Activated effector memory CD4-positive, alpha-beta T cell treated with Interleukin-2 at 50 U/mL for 16 hours (primary cell): ENCODE measurements around the gene WDR19.
"Not testable (repeated sequence)": the region's sequence is repeated elsewhere in the genome, so short reads cannot be mapped to it uniquely, and the experiment has no call there.

Experiments used
- DNase-seq: peaks from one replicate; pipeline ENCODE4 v3.0.0-alpha.2; 2020

Gene WDR19

DNA sequence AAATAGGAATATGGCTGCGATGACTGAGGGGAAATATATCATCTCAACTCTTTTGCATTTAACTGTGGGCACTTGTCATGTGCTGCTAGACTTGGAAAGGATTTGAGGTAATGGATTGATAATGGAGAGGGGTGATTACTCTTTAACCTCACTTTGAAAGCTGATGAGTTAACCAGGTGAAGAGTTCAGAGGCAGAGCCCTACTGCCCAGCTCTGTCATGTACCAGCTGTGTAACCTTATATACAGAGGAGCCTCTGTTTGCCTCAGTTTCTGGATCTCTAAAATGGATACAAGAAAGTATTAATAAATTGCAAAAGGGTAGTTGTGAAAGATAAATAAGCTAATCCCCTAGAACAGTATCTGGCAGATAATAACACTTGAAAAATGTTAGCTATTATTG, 51.5 kb downstream of the WDR19 start:
- no peak for DNase-seq

GRCh38 chr4:39235021-39235420, 52.7 kb downstream of the WDR19 start:
- DNase-seq, result no peak

GRCh38 chr4:39235696-39236095, 53.4 kb downstream of the WDR19 start:
- DNase-seq, result no peak

- DNase-seq, result no peak
These were observed 54.9 kb downstream of the WDR19 start for GRCh38 chr4:39237179-39237578.

GRCh38 chr4:39243462-39243861, 61.1 kb downstream of the WDR19 start:
- no peak for DNase-seq

DNA sequence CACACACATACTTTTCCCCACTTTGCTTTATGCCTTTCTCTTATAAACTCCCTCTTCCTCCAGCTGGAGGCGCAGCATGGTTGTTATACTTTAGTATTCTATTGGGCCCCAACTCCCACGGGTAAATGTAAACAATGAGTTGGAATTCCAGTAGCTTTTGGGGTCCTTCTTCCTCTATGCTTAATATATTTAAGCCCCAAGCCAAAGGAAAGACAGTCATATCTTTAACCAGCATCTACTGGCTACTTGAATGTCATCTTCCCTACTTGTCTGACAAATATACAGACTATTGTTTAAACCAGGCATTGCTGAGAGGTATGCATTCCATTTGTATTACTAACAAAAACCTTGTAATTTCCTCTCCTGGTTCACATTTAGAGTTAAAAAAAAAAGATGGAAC, 72.9 kb downstream of the WDR19 start:
- no peak for DNase-seq

DNA sequence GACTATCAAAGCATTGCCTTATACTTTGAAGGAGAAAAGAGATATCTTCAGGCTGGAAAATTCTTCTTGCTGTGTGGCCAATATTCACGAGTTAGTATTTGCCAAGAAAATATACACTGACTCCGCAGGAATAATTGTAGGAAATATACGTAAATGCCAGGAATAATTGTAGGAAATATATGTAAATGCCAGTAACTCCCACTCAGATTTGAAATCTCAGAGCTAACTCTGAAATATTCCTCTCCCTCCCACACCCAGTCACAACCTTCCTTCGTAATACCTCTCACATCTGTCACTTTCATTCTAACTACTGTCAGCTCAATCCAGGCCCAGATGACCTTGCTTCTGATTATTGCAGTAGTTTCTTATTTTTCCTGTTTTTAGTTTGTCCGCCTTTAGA, 73.5 kb downstream of the WDR19 start:
- no peak for DNase-seq

DNA sequence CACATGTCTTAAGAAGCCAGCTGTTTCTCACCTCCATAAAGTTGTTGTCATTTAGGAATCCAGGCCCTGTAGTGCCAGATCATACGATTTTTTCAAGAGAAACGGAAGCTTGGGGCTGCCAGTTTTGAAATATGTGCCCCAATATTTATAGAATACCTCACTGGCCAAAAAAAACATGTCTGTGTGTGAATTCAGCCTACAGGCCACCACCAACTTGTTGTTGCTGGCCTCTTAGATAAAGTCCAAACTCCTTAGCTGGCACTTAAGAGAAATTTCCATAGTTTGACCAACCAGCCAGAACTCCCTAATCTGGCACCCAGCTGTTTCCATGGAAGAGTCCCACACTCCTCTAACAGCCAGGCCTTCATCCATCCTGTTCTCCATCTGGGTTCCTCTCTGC, 74.1 kb downstream of the WDR19 start:
- no peak for DNase-seq

GRCh38 chr4:39259571-39260330, 77.4 kb downstream of the WDR19 start:
- no peak for DNase-seq

DNA sequence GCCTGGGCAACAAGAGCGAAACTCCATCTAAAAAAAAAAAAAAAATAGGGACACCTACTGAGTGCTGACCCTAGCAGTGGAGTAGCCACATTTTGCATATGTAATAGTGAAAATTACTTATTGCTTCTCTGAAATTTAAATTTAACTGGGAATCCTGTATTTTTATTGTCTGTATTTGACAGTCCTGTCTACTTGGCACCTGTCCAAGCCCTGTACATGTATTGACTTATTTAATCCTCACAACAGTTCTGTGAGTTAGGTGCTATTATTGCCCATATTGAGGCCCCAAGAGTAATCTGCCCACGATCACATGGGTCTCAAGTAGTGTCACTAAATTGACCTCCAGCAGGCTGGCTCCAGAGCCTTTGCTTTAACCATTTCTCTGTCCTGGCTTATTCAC, 81.6 kb downstream of the WDR19 start:
- DNase-seq, result no peak

DNA sequence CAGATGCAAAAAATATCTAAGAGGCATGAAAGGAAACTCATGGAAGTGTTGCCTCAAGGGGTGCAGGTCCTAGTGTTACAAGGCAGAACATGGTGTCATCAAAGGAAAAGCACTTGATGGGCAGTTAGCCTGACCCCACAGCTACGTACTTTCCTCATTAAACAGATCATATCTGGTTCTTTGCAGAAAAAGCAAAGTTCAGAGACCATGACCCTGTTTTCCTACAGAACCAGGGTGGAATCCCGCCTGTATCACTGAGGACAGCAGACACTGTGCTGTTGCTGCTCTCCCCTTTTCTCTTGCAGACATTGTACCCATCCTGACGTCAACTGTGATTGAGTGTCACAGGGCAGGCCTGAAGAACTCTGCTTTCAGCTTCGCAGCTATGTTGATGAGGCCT, 92.2 kb downstream of the WDR19 start:
- DNase-seq, result no peak

DNA sequence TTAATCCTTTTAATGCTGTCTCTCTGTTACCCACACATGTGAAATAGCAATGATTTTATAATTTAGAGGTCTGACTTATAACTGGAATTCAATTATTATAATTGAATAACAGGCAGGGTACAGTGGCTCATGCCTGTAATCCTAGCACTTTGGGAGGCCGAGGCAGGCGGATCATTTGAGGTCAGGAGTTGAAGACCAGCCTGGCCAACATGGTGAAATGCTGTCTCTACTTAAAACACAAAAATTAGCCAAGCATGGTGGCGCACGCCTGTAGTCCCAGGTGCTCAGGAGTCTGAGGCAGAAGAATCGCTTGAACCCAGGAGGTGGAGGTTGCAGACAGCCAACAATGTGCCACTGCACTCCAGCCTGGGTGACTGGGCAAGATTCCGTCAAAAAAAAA, 95.3 kb downstream of the WDR19 start:
- not testable (repeated sequence) for DNase-seq

- DNase-seq, result no peak
These were observed 96.1 kb downstream of the WDR19 start for GRCh38 chr4:39278476-39278875.

DNA sequence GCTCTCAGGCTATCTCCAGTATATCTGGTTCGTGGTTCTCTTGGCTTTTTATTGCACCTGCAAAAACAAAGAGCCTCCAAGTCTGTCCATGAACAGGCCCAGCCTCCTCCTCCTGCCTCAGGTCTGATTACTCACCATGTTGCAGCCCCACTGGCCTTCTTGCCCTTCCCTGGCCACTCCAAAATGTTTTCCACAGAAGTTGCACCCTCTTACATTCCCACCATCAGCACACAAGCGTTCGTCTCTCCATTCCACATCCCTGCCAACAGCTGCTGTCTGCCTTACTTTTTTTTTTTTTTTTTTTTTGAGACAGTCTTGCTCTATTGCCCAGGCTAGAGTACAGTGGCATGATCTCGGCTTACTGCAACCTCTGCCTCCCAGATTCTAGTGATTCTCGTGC, 97.1 kb downstream of the WDR19 start:
- DNase-seq, result no peak

DNA sequence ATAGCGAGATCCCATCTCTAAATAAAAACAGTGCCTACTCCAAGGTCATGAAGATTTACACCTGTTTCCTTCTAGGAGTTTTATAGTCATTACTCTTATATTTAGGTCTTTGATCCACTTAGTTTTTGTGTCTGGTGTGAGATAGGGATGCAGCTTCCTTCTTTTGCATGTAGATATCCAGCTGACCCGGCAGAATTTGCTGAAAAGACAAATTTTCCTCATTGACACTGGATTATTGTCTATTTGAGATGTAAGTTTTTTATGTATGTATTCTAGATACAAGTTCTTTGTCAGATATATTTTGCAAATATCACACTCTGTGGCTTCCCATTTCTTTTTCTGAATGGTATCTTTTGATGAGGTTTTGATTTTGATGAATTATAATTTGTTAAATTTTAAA, 98.4 kb downstream of the WDR19 start:
- no peak for DNase-seq

GRCh38 chr4:39285111-39285795, 102.9 kb downstream of the WDR19 start:
- no peak for DNase-seq

DNA sequence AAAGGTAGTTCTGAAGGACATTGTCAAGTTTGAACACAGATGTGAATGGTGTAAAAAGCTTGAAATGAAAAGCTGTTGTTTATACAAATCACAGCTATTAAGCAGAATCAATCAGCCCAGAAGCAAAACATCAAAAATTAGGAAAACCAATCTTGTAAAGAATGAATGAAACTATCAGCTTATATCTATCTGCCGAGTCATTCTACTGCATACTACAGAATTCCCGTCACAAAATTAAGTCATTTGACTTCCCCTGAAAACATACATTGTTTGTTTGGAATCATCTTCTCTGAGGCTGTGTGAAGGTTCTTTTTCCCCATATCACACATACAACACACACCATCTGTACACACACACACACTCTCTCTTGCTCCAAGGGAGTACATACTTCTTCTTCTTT, 103.5 kb downstream of the WDR19 start:
- no peak for DNase-seq

- no peak for DNase-seq
These were observed 103.9 kb downstream of the WDR19 start for GRCh38 chr4:39286263-39286662.

- no peak for DNase-seq
These were observed 104.9 kb downstream of the WDR19 start for GRCh38 chr4:39287223-39287622.

GRCh38 chr4:39291686-39292085, 109.4 kb downstream of the WDR19 start:
- no peak for DNase-seq

GRCh38 chr4:39292433-39292832, 110.1 kb downstream of the WDR19 start:
- not testable (repeated sequence) for DNase-seq

DNA sequence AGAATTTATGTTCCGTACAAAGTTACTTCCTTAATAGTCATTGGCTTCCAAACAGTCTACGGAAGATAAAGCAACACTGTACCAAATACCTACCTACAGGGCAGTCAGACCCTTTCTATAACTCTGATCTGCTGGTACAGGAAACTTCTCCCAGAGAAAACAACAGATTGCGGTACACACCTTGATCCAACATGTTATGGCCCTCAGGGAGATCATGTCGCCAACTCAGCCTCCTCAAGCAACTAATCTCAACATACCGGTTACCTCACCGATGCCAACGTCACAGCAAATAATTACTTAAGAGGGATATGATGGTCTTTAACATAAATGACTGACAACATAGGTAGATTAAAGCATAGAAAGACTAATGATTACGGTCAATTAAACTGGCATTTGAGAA, 113.5 kb downstream of the WDR19 start:
- no peak for DNase-seq

DNA sequence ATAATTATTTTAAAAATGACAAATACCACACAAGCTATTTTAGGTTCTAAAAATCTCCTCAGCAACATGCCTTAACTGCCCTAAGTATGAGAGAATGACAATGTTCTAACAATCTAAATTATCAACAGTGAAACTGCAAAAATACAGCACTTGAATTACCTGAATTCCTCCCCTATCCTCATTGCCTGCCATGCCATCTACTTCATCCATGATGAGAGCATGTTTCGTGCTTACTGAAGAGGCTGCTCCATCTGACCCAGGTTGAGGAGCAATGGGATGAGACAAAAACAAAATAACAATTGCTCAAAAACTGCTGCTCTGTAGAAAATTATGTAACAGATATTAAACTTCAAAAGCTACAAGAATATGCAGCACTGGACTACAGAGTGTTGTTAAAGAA, 120.6 kb downstream of the WDR19 start:
- no peak for DNase-seq

DNA sequence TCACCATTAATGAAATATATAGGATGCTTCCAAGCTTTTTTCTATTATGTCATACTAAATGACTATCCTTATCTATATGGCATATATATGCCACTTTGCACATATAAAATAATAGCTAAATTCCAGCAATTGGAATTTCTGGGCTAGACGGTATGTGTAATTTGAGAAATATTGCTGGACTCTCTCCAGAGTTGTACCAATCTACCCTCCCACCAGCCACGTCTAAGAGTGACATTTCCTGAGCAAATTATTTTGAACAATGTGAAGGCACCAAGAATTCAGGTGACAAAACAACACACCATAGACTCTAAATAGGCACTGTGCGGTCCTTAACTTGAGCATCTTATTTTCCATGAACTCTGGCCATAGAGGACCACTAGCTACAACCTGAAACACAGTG, 121.5 kb downstream of the WDR19 start:
- no peak for DNase-seq

GRCh38 chr4:39304651-39305050, 122.3 kb downstream of the WDR19 start:
- DNase-seq, result no peak
